Sigmoid colon (tissue), 3 donors: ENCODE measurements around the gene TNNT2.

Experiments
- CTCF ChIP-seq, 4 experiments: fragments of 450-650 bp in 3 of 4; fragments of 200-600 bp in 1 of 4; IDR thresholded peaks; one replicate each; pipeline ENCODE4 v1.5.1; 2016 to 2019; ENCODE audit warnings: antibody characterized with exemption in 4 of 4, mild to moderate bottlenecking in 3 of 4, moderate library complexity in 2 of 4
- POLR2A ChIP-seq, 2 donors: fragments of 450-650 bp; IDR thresholded peaks; one replicate each; pipeline ENCODE4 v1.6.1; 2016; ENCODE audit warnings: antibody characterized with exemption in 2 of 2, mild to moderate bottlenecking in 2 of 2, moderate library complexity in 2 of 2

GRCh38 chr1:201399018-201399351 is 21.5 kb upstream of the TNNT2 start, which contains the start of gene LAD1:
- no peak for TF ChIP-seq CTCF (IDR thresholded peaks at IDR 0.05)
- TF ChIP-seq POLR2A (IDR thresholded peaks at IDR 0.05) = no peak
